Gastroesophageal sphincter (tissue), 3 donors: Measurements from ENCODE around the gene FIGNL2.

ENCODE experiments used
- CTCF ChIP-seq, 4 experiments: fragments of 200-600 bp in 2 of 4; fragments of 450-650 bp in 2 of 4; sonication (generic) in 1 of 4; IDR thresholded peaks; one replicate each; pipeline ENCODE4 v1.5.1; 2017 to 2019; ENCODE audit warnings: antibody characterized with exemption in 4 of 4, mild to moderate bottlenecking in 2 of 4, moderate library complexity in 2 of 4
- EP300 ChIP-seq: sonication (generic); formaldehyde crosslinking; IDR thresholded peaks from one replicate; pipeline ENCODE4 v1.6.1; 2017; ENCODE audit warnings: antibody characterized with exemption, mild to moderate bottlenecking
- POLR2A ChIP-seq, 2 donors: fragments of 450-650 bp; IDR thresholded peaks; one replicate each; pipeline ENCODE4 v1.6.1; 2017; ENCODE audit warnings: antibody characterized with exemption in 2 of 2, mild to moderate bottlenecking in 2 of 2, moderate library complexity in 1 of 2
- POLR2AphosphoS5 ChIP-seq: sonication (generic); formaldehyde crosslinking; IDR thresholded peaks from one replicate; pipeline ENCODE4 v1.6.1; 2017; ENCODE audit warnings: antibody characterized with exemption

DNA sequence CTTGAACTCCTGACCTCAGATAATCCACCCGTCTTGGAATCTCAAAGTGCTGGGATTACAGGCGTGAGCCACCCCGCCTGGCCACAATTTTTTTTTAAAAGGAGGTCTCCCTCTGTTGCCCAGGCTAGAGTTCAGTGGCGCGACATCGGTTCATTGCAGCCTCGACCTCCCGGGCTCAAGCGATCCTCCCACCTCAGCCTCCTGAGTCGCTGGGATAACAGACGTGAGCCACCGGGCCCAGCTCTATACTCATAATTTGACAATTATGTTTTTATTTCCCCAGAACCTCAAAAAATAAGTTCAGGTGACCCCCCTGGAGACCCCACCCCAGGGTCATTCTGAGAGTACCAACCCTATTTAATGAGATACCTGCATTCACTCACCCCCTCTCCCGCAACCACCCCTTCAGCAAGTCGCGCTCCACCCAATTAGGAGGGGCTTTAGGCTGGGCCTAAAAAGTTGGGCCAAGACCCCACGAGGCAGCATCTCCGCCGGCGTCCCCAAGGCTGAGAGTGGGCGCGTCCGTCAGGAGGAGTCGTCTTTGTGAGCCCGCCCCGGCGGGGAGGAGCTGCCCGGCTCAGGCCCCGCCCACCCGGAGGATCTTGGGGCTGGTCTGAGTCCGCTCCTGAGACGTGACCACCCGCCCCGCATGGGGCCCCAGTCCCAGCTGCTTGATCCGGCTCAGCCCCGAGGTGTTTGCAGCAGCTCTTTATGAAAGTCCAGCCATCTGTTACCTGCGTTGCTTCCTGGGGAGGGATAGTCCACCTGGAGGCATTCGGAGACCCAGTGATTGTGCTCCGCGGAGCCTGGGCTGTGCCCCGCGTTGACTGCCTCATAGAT lies 39.2 kb upstream of the FIGNL2 start, which contains the start of gene ANKRD33:
- no peak for TF ChIP-seq CTCF (IDR thresholded peaks at IDR 0.05)
- TF ChIP-seq EP300 = no peak
- no peak for TF ChIP-seq POLR2A (IDR thresholded peaks at IDR 0.05)
- TF ChIP-seq POLR2AphosphoS5 = no peak
